HCT116 (cell line): ENCODE data around the gene ADD2. TPM values are rescaled to one million over a fixed set of nuclear protein-coding genes. Genes with fewer than 3 reads are reported as not detected.

Experiments used
- ATAC-seq: fragments of 200-7000 bp; cut with Tn5 transposase; 2 replicates; pipeline ENCODE4 v1.9.1; 2020; ENCODE audit warnings: mild to moderate bottlenecking, moderate library complexity
- BruUV-seq: library from RNA; stranded (reverse); fragments of 400-500 nt; replicated peaks from 2 replicates; lab custom pipeline; 2021; lab: Mats Ljungman, UMichigan
- CTCF ChIA-PET: fragments of 300-600 bp; sonication (Branson Sonifier 250); formaldehyde crosslinking; loops from one replicate; lab custom pipeline; 2021; ENCODE audit warnings: antibody characterized with exemption; lab: Charles Lee
- POLR2A ChIA-PET: fragments of 300-600, 350-600 bp; sonication (Branson Sonifier 250); formaldehyde crosslinking; loops from one replicate; lab custom pipeline; 2021; ENCODE audit warnings: antibody characterized with exemption; lab: Charles Lee
- RAD21 ChIA-PET, 2 experiments: fragments of 300-600 bp; sonication (Branson Sonifier 250); formaldehyde crosslinking; loops; one replicate each; lab custom pipeline; 2023; ENCODE audit warnings: low total read pairs in 2 of 2; ENCODE audit not compliant: uncharacterized antibody in 2 of 2, unreplicated experiment in 2 of 2, low non-redundant PET in 1 of 2; lab: Charles Lee
- DNase-seq: peaks from one replicate; pipeline ENCODE4 v3.0.0-alpha.2; 2010; ENCODE audit warnings: low read depth, low spot score
- H2AFZ ChIP-seq: fragments of 200-600 bp; shearing (Covaris generic), sonication (generic); 2 replicates; pipeline ENCODE4 v1.6.1; 2017; ENCODE audit warnings: low read depth, mixed run types, mixed read lengths, antibody characterized with exemption, low read length; ENCODE audit not compliant: poor library complexity, severe bottlenecking
- H3K27ac ChIP-seq: 2 replicates; pipeline ENCODE4 v1.5.1; 2012; ENCODE audit warnings: low read depth, low read length
- H3K27me3 ChIP-seq: fragments of 200-600 bp; sonication (generic); 2 replicates; pipeline ENCODE4 v1.6.1; 2016; ENCODE audit warnings: mixed run types, low read length, mixed read lengths; ENCODE audit not compliant: insufficient read depth
- H3K36me3 ChIP-seq, 2 experiments: fragments of 200-500 bp in 1 of 2; fragments of 200-600 bp in 1 of 2; sonication (Bioruptor generic) in 1 of 2; sonication (generic) in 1 of 2; 2 replicates each; pipeline versions ENCODE4 v1.5.1 to v1.6.1; 2014 to 2016; ENCODE audit warnings: low read length in 2 of 2, inconsistent platforms in 1 of 2, mixed read lengths in 1 of 2, mixed run types in 1 of 2; ENCODE audit not compliant: insufficient read depth in 2 of 2, control insufficient read depth in 1 of 2
- H3K4me1 ChIP-seq, 2 experiments: fragments of 200-600 bp in 1 of 2; sonication (generic) in 1 of 2; 2 replicates each; pipeline versions ENCODE4 v1.5.1 to v1.6.1; 2012 to 2017; ENCODE audit warnings: low read length in 2 of 2, inconsistent platforms in 1 of 2, mild to moderate bottlenecking in 1 of 2, mixed read lengths in 1 of 2, mixed run types in 1 of 2, moderate library complexity in 1 of 2; ENCODE audit not compliant: insufficient read depth in 2 of 2, control insufficient read depth in 1 of 2
- H3K4me2 ChIP-seq: fragments of 200-600 bp; sonication (generic); 2 replicates; pipeline ENCODE4 v1.6.1; 2017; ENCODE audit warnings: mixed run types, low read length, mixed read lengths
- H3K4me3 ChIP-seq, 2 experiments: fragments of 200-600 bp in 1 of 2; sonication (generic) in 1 of 2; replicated peaks in 1 of 2; 2 replicates each; pipeline ENCODE4 v1.5.1; 2011 to 2016; ENCODE audit warnings: low read length in 2 of 2, control low read depth in 1 of 2, low read depth in 1 of 2, mild to moderate bottlenecking in 1 of 2, mixed read lengths in 1 of 2, mixed run types in 1 of 2
- H3K79me2 ChIP-seq: fragments of 200-600 bp; sonication (generic); 2 replicates; pipeline ENCODE4 v1.6.1; 2017; ENCODE audit warnings: mild to moderate bottlenecking, mixed run types, low read length, moderate library complexity, mixed read lengths; ENCODE audit not compliant: insufficient read depth
- H3K9ac ChIP-seq: fragments of 200-600 bp; sonication (generic); 2 replicates; pipeline ENCODE4 v1.6.1; 2016; ENCODE audit warnings: low read length, mixed read lengths
- H3K9me2 ChIP-seq: fragments of 200-600 bp; sonication (generic), shearing (Covaris generic); 2 replicates; pipeline ENCODE4 v1.6.1; 2017; ENCODE audit warnings: mixed run types, mild to moderate bottlenecking, moderate library complexity; ENCODE audit not compliant: insufficient read depth
- H3K9me3 ChIP-seq, 2 experiments: fragments of 200-500 bp in 1 of 2; fragments of 200-600 bp in 1 of 2; sonication (Bioruptor generic) in 1 of 2; sonication (generic) in 1 of 2; 2 replicates each; pipeline ENCODE4 v1.6.1; 2014 to 2017; ENCODE audit warnings: low read length in 2 of 2, mixed read lengths in 2 of 2, inconsistent platforms in 1 of 2, low read depth in 1 of 2, mild to moderate bottlenecking in 1 of 2, mixed run types in 1 of 2, moderate library complexity in 1 of 2; ENCODE audit not compliant: control insufficient read depth in 1 of 2, insufficient read depth in 1 of 2
- H4K20me1 ChIP-seq: fragments of 200-600 bp; sonication (generic), shearing (Covaris generic); 2 replicates; pipeline ENCODE4 v1.6.1; 2017; ENCODE audit warnings: mixed run types, mild to moderate bottlenecking, moderate library complexity; ENCODE audit not compliant: insufficient read depth
- CBX3 ChIP-seq: IDR thresholded peaks from 2 replicates; pipeline ENCODE4 v1.6.1; 2012; ENCODE audit warnings: low read depth
- EGR1 ChIP-seq: IDR thresholded peaks from 2 replicates; pipeline ENCODE4 v1.6.1; 2012; ENCODE audit warnings: low read depth
- ELF1 ChIP-seq: IDR thresholded peaks from 2 replicates; pipeline ENCODE4 v1.6.1; 2012; ENCODE audit warnings: low read depth, borderline replicate concordance
- FOSL1 ChIP-seq: IDR thresholded peaks from 2 replicates; pipeline ENCODE4 v1.6.1; 2012; ENCODE audit warnings: low read depth
- JUND ChIP-seq: IDR thresholded peaks from 2 replicates; pipeline ENCODE4 v1.6.1; 2012
- POLR2A ChIP-seq: IDR thresholded peaks from 2 replicates; pipeline ENCODE4 v1.7.0; 2011; ENCODE audit warnings: borderline replicate concordance; ENCODE audit not compliant: insufficient read depth, insufficient read length; ENCODE audit errors: extremely low read depth
- POLR2AphosphoS5 ChIP-seq: IDR thresholded peaks from 2 replicates; pipeline ENCODE4 v1.6.1; 2011; ENCODE audit warnings: mild to moderate bottlenecking, low read depth, low read length, moderate library complexity
- RAD21 ChIP-seq: IDR thresholded peaks from 2 replicates; pipeline ENCODE4 v1.6.1; 2012; ENCODE audit warnings: low read depth, mild to moderate bottlenecking
- SP1 ChIP-seq: IDR thresholded peaks from 2 replicates; pipeline ENCODE4 v1.6.1; 2012; ENCODE audit warnings: low read depth
- SRF ChIP-seq: IDR thresholded peaks from 2 replicates; pipeline ENCODE4 v1.6.1; 2012; ENCODE audit warnings: low read depth
- TCF7L2 ChIP-seq: IDR thresholded peaks from 2 replicates; pipeline ENCODE4 v1.7.0; 2011; ENCODE audit warnings: borderline replicate concordance, inconsistent platforms; ENCODE audit not compliant: insufficient read depth, insufficient read length; ENCODE audit errors: extremely low read depth
- YY1 ChIP-seq: IDR thresholded peaks from 2 replicates; pipeline ENCODE4 v1.6.1; 2011; ENCODE audit warnings: low read length, low read depth, moderate library complexity, mild to moderate bottlenecking; ENCODE audit not compliant: insufficient replicate concordance; ENCODE audit errors: extremely low read depth
- ZFX ChIP-seq: fragments of 450-650 bp; IDR thresholded peaks from 2 replicates; pipeline ENCODE4 v1.6.1; 2017
- ZNF274 ChIP-seq: fragments of 200-500 bp; sonication (Bioruptor generic); IDR thresholded peaks from 2 replicates; pipeline ENCODE4 v1.6.1; 2014; ENCODE audit warnings: mild to moderate bottlenecking, low read depth, low read length, inconsistent platforms
- intact Hi-C: fragments of 100-400 bp; cut with micrococcal nuclease; formaldehyde crosslinking; loops from 2 replicates; pipeline ENCODE4 v1.10.0; 2022
- total RNA-seq: library from RNA; stranded (reverse); gene quantifications from one replicate; pipeline ENCODE4 v1.2.1, GENCODE V29; 2021; ENCODE audit not compliant: unreplicated experiment
- TF ChIP-seq, protein P1 (sequence below): IDR thresholded peaks from 2 replicates; pipeline ENCODE4 v1.6.1; 2012; ENCODE audit warnings: low read depth
- TF ChIP-seq, protein P2 (sequence below): IDR thresholded peaks from 2 replicates; pipeline ENCODE4 v1.6.1; 2012

ADD2 gene
- total RNA-seq, 1 experiment from 2014 or later: 0.15 TPM

DNA sequence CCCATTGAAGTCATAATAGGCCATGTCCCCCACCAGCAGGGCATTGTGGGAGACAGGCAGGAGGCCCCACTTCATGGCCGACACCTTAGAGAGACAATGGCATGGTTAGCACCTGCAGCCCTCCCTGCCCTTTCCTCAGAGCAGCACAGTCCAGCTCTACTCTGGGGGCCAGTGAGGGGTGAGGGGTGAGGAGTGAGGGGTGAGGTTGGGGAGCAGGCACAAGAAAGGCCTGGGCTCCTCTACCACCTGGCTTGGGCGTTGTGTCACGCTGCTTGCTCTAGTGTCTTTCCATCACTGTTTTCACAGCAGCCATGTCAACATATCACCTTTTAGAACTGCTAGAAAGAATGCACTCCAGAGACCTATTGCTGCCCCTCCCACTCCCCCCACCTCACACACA lies 77.2 kb downstream of the ADD2 start (continued):
- TF ChIP-seq FOSL1 (no peak), SP1 (no peak), ZNF274 (no peak)
- TF ChIP-seq, all 23 proteins: peak for 0

- no peak overlapping the region for H3K9ac ChIP-seq
- DNase-seq (no peak), ATAC-seq (no peak)
- intact Hi-C loops: loop anchor here (10.0 kb wide), 1 partner anchor 96 kb away; no protein-coding TSS in a partner anchor
- ChIA-PET RAD21 (no interaction called here), POLR2A (no interaction called here), CTCF (interaction anchor here (0.7 kb wide), 1 partner anchor 9 kb away, joined by 3 read pairs; no protein-coding TSS in a partner anchor)
- H3K27ac ChIP-seq: no peak overlapping the region
- H3K79me2 ChIP-seq: no peaks in the 10 kb centered on the region
- no peaks in the 10 kb centered on the region for H3K9me2 ChIP-seq
- no peaks in the 10 kb centered on the region for H3K9me3 ChIP-seq
- H3K4me3 ChIP-seq: no peak overlapping the region
- TF ChIP-seq POLR2A: no peak
- TF ChIP-seq YY1: no peak
- no peak for TF ChIP-seq RAD21
- no peak for TF ChIP-seq SRF
- no peak for TF ChIP-seq TCF7L2
- no peak for TF ChIP-seq EGR1
- TF ChIP-seq, protein P1, sequence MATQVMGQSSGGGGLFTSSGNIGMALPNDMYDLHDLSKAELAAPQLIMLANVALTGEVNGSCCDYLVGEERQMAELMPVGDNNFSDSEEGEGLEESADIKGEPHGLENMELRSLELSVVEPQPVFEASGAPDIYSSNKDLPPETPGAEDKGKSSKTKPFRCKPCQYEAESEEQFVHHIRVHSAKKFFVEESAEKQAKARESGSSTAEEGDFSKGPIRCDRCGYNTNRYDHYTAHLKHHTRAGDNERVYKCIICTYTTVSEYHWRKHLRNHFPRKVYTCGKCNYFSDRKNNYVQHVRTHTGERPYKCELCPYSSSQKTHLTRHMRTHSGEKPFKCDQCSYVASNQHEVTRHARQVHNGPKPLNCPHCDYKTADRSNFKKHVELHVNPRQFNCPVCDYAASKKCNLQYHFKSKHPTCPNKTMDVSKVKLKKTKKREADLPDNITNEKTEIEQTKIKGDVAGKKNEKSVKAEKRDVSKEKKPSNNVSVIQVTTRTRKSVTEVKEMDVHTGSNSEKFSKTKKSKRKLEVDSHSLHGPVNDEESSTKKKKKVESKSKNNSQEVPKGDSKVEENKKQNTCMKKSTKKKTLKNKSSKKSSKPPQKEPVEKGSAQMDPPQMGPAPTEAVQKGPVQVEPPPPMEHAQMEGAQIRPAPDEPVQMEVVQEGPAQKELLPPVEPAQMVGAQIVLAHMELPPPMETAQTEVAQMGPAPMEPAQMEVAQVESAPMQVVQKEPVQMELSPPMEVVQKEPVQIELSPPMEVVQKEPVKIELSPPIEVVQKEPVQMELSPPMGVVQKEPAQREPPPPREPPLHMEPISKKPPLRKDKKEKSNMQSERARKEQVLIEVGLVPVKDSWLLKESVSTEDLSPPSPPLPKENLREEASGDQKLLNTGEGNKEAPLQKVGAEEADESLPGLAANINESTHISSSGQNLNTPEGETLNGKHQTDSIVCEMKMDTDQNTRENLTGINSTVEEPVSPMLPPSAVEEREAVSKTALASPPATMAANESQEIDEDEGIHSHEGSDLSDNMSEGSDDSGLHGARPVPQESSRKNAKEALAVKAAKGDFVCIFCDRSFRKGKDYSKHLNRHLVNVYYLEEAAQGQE: no peak
- TF ChIP-seq ZNF274: no peak
- TF ChIP-seq ZFX: no peak
- no peak for TF ChIP-seq CBX3
- TF ChIP-seq ELF1: no peak
- TF ChIP-seq JUND: no peak
- TF ChIP-seq, protein P2, sequence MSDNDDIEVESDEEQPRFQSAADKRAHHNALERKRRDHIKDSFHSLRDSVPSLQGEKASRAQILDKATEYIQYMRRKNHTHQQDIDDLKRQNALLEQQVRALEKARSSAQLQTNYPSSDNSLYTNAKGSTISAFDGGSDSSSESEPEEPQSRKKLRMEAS: no peak
- no peak for TF ChIP-seq POLR2AphosphoS5
- no peaks in the 10 kb centered on the region for H3K36me3 ChIP-seq
- H2AFZ ChIP-seq: no peak overlapping the region
- no TSS peak for BruUV-seq
- H3K27me3 ChIP-seq: no peaks in the 10 kb centered on the region; the same call in 1 of the 2 replicates
- H3K4me2 ChIP-seq: no peak overlapping the region
- H3K4me1 ChIP-seq: peaks cover 8 to 15% of the 10 kb centered on the region in 2 experiments; a peak in 3 of 4 replicates
- H4K20me1 ChIP-seq: no peaks in the 10 kb centered on the region
Observed at GRCh38 chr2:70688427-70688826, 79.6 kb downstream of the ADD2 start.
